ENCODE results near the gene DUSP8. TPM values are rescaled to one million over a fixed set of nuclear protein-coding genes. Genes with fewer than 3 reads are reported as not detected.

Gene DUSP8
- total RNA-seq, 1 experiment from 2014 or later = 10.2 TPM

- Histone ChIP-seq H2AFZ (ENCODE audit: low read depth, low read length, poor library complexity, severe bottlenecking) (no peak overlapping the region), H3K27ac (ENCODE audit: low read depth, low read length) (no peak overlapping the region), H4K20me1 (ENCODE audit: insufficient read depth) (no peaks in the 10 kb centered on the region), H3K4me1 (ENCODE audit: control insufficient read depth in 1 of 2, insufficient read depth in 2 of 2, low read length in 2 of 2) (peaks cover 7 to 18% of the 10 kb centered on the region in 2 experiments; a peak in 3 of 4 replicates), H3K36me3 (ENCODE audit: control insufficient read depth in 1 of 2, insufficient read depth in 2 of 2, low read length in 2 of 2) (no peaks in the 10 kb centered on the region; a peak in 1 of 4 replicates), H3K27me3 (ENCODE audit: insufficient read depth, low read length) (no peaks in the 10 kb centered on the region), H3K9me2 (ENCODE audit: insufficient read depth) (no peaks in the 10 kb centered on the region), H3K79me2 (ENCODE audit: insufficient read depth, low read length) (peaks cover 3% of the 10 kb centered on the region; the same call in 1 of the 2 replicates), H3K4me2 (ENCODE audit: low read length) (no peak overlapping the region), H3K4me3 (replicated peaks in 1 of 2; ENCODE audit: low read depth in 1 of 2, low read length in 2 of 2) (no peak overlapping the region), H3K9me3 (ENCODE audit: control insufficient read depth in 1 of 2, insufficient read depth in 1 of 2, low read depth in 1 of 2, low read length in 2 of 2) (no peaks in the 10 kb centered on the region), H3K9ac (ENCODE audit: low read length) (no peak overlapping the region)
- intact Hi-C loops (cut with micrococcal nuclease) = no loop called here
- POLR2A ChIA-PET = no interaction called here
- TF ChIP-seq EZH2 (IDR thresholded peaks at IDR 0.05) (no peak), MAX (IDR thresholded peaks at IDR 0.05) (no peak), SRF (IDR thresholded peaks at IDR 0.05; ENCODE audit: low read depth) (no peak), YY1 (IDR thresholded peaks at IDR 0.05; ENCODE audit: extremely low read depth, insufficient replicate concordance, low read depth, low read length) (no peak), CBX3 (IDR thresholded peaks at IDR 0.05; ENCODE audit: low read depth) (no peak), POLR2A (IDR thresholded peaks at IDR 0.05; ENCODE audit: borderline replicate concordance, extremely low read depth, insufficient read depth, insufficient read length) (no peak), CEBPB (IDR thresholded peaks at IDR 0.05; ENCODE audit: low read depth) (no peak), FOSL1 (IDR thresholded peaks at IDR 0.05; ENCODE audit: low read depth) (no peak), REST (IDR thresholded peaks at IDR 0.05; ENCODE audit: low read depth) (no peak), ZNF274 (IDR thresholded peaks at IDR 0.05; ENCODE audit: low read depth, low read length) (no peak), TCF7L2 (IDR thresholded peaks at IDR 0.05; ENCODE audit: borderline replicate concordance, extremely low read depth, insufficient read depth, insufficient read length) (no peak), EZH2phosphoT487 (IDR thresholded peaks at IDR 0.05; ENCODE audit: borderline replicate concordance) (no peak), POLR2AphosphoS5 (IDR thresholded peaks at IDR 0.05; ENCODE audit: low read depth, low read length) (no peak), ELF1 (IDR thresholded peaks at IDR 0.05; ENCODE audit: borderline replicate concordance, low read depth) (no peak), SP1 (IDR thresholded peaks at IDR 0.05; ENCODE audit: low read depth) (no peak), ZFX (IDR thresholded peaks at IDR 0.05) (no peak), CTCF (IDR thresholded peaks at IDR 0.05 in 2 of 3, conservative IDR thresholded peaks at IDR 0.05 in 1 of 3; ENCODE audit: borderline replicate concordance in 1 of 3, insufficient read depth in 1 of 3, low read depth in 2 of 3, low read length in 2 of 3) (no peak), JUND (IDR thresholded peaks at IDR 0.05) (no peak), SIN3A (IDR thresholded peaks at IDR 0.05; ENCODE audit: low read depth) (no peak)
- CTCF ChIA-PET = no interaction called here
- no peak for ATAC-seq
- RAD21 ChIA-PET (ENCODE audit: low non-redundant PET in 1 of 2, low total read pairs in 2 of 2, uncharacterized antibody in 2 of 2, unreplicated experiment in 2 of 2) = no interaction called here
- no peak for DNase-seq (ENCODE audit: low read depth, low spot score)
- BruUV-seq (replicated peaks) = no TSS peak
Measured at GRCh38 chr11:1568441-1568911, 3.6 kb downstream of the DUSP8 start.

Data from HCT116 (cell line).